Measurements from ENCODE around the gene MTUS2. TPM values are rescaled to one million over a fixed set of nuclear protein-coding genes. Genes with fewer than 3 reads are reported as not detected.

MTUS2 gene
- total and polyA plus RNA-seq, 2 of the 8 experiments (the other 6 are each of a cell fraction or from before 2014, with no cell fraction given) = 0.18 to 0.80 TPM

DNA sequence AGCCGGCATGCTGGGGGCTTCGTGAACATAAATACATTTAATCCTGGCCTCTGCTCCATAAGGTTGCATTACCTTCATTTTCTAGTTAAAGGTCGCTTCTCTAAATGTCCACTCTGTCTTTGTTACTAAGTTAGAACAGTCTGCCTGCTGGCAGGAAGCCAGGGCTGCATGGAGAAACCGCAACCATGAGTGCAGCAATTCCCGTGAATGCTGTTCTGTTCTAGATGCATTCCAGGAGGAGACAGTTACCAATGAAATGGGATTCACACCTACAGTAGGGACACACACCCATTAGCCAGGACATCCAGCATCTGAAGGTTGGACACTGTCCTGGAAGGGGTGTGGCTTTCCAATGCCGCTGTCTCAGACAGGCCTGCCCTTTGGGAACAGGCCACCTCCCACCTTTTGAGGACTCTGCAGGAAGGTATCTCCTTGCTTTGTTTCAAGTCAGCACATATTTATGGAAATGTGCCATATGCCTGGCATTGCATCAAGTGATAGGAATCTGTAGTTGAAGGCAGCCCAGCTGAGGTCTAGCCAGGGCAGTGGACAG, 645.7 kb downstream of the MTUS2 start:
- Histone ChIP-seq H4K5ac (ENCODE audit: insufficient read length, low read depth, low read length) (no peak overlapping the region), H3K36me3 (ENCODE audit: control insufficient read depth in 2 of 4, insufficient read depth in 4 of 4, low read length in 3 of 4) (no peaks in the 10 kb centered on the region), H3K14ac (ENCODE audit: insufficient read length) (no peak overlapping the region), H2AFZ (ENCODE audit: low read length) (no peak overlapping the region), H3K4ac (replicated peaks; ENCODE audit: insufficient read length, low read depth, low read length) (no peak overlapping the region), H3K4me1 (replicated peaks in 1 of 4; ENCODE audit: control insufficient read depth in 3 of 4, insufficient read depth in 4 of 4, low read length in 3 of 4) (no peaks in the 10 kb centered on the region), H2BK12ac (ENCODE audit: low read depth, low read length) (no peak overlapping the region), H2BK5ac (ENCODE audit: low read depth, low read length) (no peak overlapping the region), H4K20me1 (replicated peaks in 1 of 2; ENCODE audit: control insufficient read depth in 1 of 2, insufficient read depth in 2 of 2, low read length in 2 of 2) (no peaks in the 10 kb centered on the region), H3K27me3 (replicated peaks in 1 of 4; ENCODE audit: control insufficient read depth in 3 of 4, extremely low read depth in 1 of 4, insufficient read depth in 3 of 4, low read length in 3 of 4) (no peaks in the 10 kb centered on the region; a peak in 1 of 7 replicates), H3K23me2 (ENCODE audit: low read depth, low read length) (no peaks in the 10 kb centered on the region), H3K23ac (ENCODE audit: insufficient read length) (no peak overlapping the region), H3K27ac (ENCODE audit: low read depth, low read length) (no peak overlapping the region), H3K9ac (replicated peaks in 1 of 4; ENCODE audit: extremely low read depth in 1 of 4, low read depth in 3 of 4, low read length in 3 of 4) (no peak overlapping the region), H3K79me2 (ENCODE audit: control insufficient read depth in 1 of 2, insufficient read depth in 2 of 2, low read length in 2 of 2) (no peaks in the 10 kb centered on the region), H3K56ac (replicated peaks; ENCODE audit: insufficient read length, low read depth, low read length) (no peak overlapping the region), H2BK20ac (ENCODE audit: low read length) (no peak overlapping the region), H4K91ac (replicated peaks; ENCODE audit: insufficient read length, low read length) (no peak overlapping the region), H4K8ac (ENCODE audit: extremely low read depth, insufficient read depth, low read length) (no peak overlapping the region; the same call in 1 of the 2 replicates), H2AK5ac (ENCODE audit: low read depth, low read length) (no peak overlapping the region), H3K4me2 (ENCODE audit: insufficient read depth in 1 of 2, low read depth in 2 of 2, low read length in 2 of 2) (no peak overlapping the region), H3K18ac (ENCODE audit: extremely low read depth, low read length) (no peak overlapping the region), H3K79me1 (ENCODE audit: low read depth, low read length) (no peaks in the 10 kb centered on the region; the same call in 1 of the 2 replicates), H2BK120ac (replicated peaks; ENCODE audit: low read depth, low read length) (no peak overlapping the region), H3K9me3 (ENCODE audit: insufficient read depth in 2 of 2, low read depth in 1 of 2, low read length in 1 of 2) (no peaks in the 10 kb centered on the region), H2BK15ac (ENCODE audit: low read length) (no peak overlapping the region), H3K4me3 (ENCODE audit: extremely low read depth in 1 of 4, insufficient read depth in 2 of 4, low read depth in 3 of 4, low read length in 4 of 4) (no peak overlapping the region)
- ChIA-PET POLR2A (ENCODE audit: partially characterized antibody) (no interaction called here), CTCF (ENCODE audit: partially characterized antibody) (interaction anchor here (1.4 kb wide), 1 partner anchor 11 kb away, joined by 4 read pairs; no protein-coding TSS in a partner anchor)
- no peak for DNase-seq (ENCODE audit: low read depth in 1 of 2, low spot score in 2 of 2)
- no peak for FAIRE-seq
- 84% methylated on average over 6 of the region's 6 CpGs; no CpG with 5 or more reads in 1 of the 2 experiments for WGBS, 2 experiments (ENCODE audit: extremely low coverage in 1 of 2, insufficient coverage in 1 of 2, insufficient read length in 1 of 2, insufficient replicate concordance in 2 of 2, low coverage in 1 of 2, low lambda C conversion rate in 2 of 2, missing lambda C conversion rate in 1 of 2)
- TF ChIP-seq SIRT6 (IDR thresholded peaks at IDR 0.05; ENCODE audit: low read length) (no peak), POLR2A (IDR thresholded peaks at IDR 0.05; ENCODE audit: control extremely low read depth in 1 of 2, low read depth in 2 of 2, low read length in 2 of 2) (no peak), GABPA (IDR thresholded peaks at IDR 0.05; ENCODE audit: borderline replicate concordance, insufficient read depth, low read length) (no peak), ZNF274 (IDR thresholded peaks at IDR 0.05; ENCODE audit: borderline replicate concordance, extremely low read depth, low read length) (no peak), EGR1 (IDR thresholded peaks at IDR 0.05; ENCODE audit: borderline replicate concordance, low read depth, low read length) (no peak), SIN3A (conservative IDR thresholded peaks at IDR 0.05 in 1 of 2, IDR thresholded peaks at IDR 0.05 in 1 of 2; ENCODE audit: low read depth in 1 of 2, low read length in 2 of 2) (no peak), CHD1 (IDR thresholded peaks at IDR 0.05; ENCODE audit: low read depth, low read length) (no peak), SP2 (IDR thresholded peaks at IDR 0.05; ENCODE audit: low read length) (no peak), SAP30 (IDR thresholded peaks at IDR 0.05; ENCODE audit: insufficient read depth, insufficient replicate concordance, low read length) (no peak), RBBP5 (IDR thresholded peaks at IDR 0.05; ENCODE audit: borderline replicate concordance, low read depth, low read length) (no peak), RNF2 (IDR thresholded peaks at IDR 0.05; ENCODE audit: borderline replicate concordance, low read depth, low read length, missing control alignments, poor library complexity, severe bottlenecking) (no peak), JUND (IDR thresholded peaks at IDR 0.05; ENCODE audit: low read length) (no peak), MAFK (IDR thresholded peaks at IDR 0.05; ENCODE audit: low read depth, low read length) (no peak), SIX5 (IDR thresholded peaks at IDR 0.05; ENCODE audit: low read depth, low read length) (no peak)
